GM19324 (cell line): Measurements from ENCODE around the gene DYRK1A.
A peak's percentile ranks its signal among the peaks of the same experiment; 100 is the strongest.
"Not testable (repeated sequence)": the region's sequence is repeated elsewhere in the genome, so short reads cannot be mapped to it uniquely, and the experiment has no call there.

Source experiments
- ATAC-seq: cut with Tn5 transposase; IDR thresholded peaks from one replicate; pipeline ENCODE4 v1.9.1; 2021; ENCODE audit warnings: mild to moderate bottlenecking, moderate library complexity; ENCODE audit not compliant: unreplicated experiment, low FRiP score

Gene DYRK1A

DNA sequence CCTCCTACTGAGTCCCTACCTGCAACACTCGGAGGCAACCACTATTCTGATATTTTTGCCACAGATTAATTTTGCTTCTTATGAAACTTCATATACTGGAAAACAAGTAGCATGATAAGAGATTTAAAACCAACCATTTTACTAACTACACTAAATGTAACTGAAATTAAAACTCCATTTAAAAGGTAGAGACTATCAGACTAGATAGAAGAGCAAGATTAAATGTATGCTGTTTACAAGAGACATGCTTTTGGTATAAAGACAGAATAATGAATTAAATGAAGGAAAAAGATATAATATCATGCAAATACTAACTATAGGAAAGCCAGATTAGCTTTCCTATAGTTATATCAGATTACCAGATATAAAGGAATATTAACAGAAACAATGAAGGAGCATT is 175.9 kb downstream of the DYRK1A start:
- no peak for ATAC-seq

DNA sequence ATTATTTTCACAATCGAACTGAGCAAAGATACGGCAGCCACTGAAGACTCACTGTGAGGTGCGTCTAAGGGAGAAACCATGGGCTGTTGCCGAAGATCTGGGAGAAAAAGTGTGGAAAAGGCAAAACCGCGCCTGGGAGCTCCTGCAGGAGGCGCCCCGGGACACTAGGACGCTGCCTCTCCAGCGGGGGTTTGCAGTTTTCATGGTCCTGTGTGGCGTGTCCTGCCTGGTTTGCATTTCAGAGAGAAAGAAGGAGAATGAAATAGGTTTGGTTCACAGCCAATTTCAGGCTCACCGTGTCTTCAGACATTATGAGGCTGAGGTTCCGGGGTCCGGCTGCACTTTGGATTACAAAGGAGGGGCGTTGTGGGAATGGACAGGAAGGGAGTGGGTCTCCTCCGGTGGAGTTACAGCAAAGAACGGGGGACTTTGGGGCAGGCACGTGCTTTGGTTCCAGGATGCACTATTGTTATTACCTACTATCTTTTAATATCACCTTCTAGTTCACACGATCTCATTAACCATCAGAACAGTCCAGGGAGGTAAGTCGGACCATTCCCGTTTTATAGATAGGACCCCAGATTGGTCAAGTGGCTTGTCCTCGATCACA is 179.8 kb downstream of the DYRK1A start:
- ATAC-seq: no peak

- no peak for ATAC-seq
Observed at GRCh38 chr21:37546949-37547614, 180.5 kb downstream of the DYRK1A start.

- ATAC-seq: no peak
Observed at GRCh38 chr21:37547615-37548200, 181.1 kb downstream of the DYRK1A start.

GRCh38 chr21:37548521-37548981 is 182.0 kb downstream of the DYRK1A start:
- no peak for ATAC-seq

DNA sequence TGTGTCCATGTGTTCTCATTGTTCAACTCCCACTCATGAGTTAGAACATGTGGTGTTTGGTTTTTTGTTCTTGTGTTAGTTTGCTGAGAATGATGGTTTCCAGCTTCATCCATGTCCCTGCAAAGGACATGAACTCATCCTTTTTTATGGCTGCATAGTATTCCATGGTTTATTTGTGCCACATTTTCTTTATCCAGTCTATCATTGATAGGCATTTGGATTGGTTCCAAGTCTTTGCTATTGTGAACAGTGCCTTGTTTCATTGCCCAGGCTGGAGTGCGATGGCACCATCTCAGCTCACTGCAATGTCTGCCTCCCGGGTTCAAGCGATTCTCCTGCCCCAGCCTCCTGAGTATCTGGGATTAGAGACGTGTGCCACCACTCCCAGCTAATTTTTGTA is 183.2 kb downstream of the DYRK1A start:
- ATAC-seq: not testable (repeated sequence)

GRCh38 chr21:37550157-37550556 is 183.6 kb downstream of the DYRK1A start:
- no peak for ATAC-seq

DNA sequence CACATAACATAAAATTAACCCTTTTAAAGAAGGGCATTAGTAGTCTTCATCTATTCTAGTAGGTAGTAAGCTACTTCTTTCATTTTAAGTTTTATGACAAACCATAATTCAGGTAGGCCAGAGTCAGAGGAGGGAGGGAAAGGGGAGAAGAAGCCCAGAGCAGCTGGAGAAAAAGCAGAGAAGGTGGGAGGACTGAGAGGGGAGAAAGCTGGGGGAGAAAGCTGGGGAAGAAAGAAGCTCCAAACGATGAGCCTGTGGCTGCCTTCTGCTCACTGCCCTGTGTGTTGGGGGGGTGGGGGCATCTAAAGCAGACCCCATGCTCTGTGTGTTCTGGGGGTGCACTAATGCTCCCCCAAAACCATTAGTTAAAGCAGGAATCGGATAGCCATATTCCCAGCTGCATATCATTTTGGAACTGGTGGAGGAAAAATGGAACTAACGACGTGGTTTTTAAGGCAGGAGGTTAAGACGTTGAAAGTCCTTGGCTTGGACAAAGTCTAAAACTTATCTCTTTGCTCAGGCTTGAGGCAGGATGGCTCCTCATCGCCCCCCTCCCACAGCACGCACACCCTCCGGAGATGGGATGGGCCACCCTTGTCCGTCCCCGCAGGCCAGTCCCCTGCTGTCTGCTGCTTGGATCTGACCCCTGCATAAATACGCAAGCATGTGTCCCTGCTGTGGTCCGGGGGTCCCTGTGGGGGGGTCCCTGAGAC is 184.2 kb downstream of the DYRK1A start:
- no peak for ATAC-seq

DNA sequence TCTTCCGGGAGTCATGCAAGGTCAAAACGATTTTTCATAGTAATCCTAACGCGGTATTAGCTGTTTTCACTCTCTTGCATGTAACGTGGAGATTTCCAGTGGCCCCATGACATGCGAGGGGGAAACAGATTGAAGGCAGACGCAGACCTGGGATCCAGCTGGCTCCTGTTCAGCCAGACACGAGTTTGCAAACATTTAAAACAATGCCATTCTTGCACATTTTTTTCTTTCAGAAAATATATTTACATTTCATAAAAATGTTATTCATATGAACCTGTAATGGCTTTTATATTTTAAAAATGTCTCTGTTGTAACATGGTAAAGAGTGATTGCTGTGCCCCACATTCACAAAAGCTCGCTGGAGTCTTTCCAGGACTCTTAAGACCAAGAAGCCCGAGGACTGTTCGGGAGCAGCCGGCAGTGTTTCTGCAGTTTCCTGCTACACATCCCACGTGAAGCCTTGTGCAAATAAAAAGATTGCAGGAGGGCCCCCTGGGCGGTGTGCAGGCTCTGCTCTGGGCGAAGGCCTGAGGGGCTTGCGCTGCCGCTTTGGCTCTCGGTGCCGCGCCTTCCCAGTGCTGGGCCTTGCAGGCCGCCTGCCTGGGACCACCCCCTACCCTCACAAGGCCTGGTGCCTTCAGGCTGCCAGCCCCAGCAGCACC is 184.9 kb downstream of the DYRK1A start:
- no peak for ATAC-seq

- ATAC-seq: no peak
Observed at GRCh38 chr21:37551993-37552355, 185.4 kb downstream of the DYRK1A start.

GRCh38 chr21:37552496-37553029 is 186.0 kb downstream of the DYRK1A start:
- ATAC-seq: no peak

- no peak for ATAC-seq
Observed at GRCh38 chr21:37553078-37553481, 186.5 kb downstream of the DYRK1A start.

DNA sequence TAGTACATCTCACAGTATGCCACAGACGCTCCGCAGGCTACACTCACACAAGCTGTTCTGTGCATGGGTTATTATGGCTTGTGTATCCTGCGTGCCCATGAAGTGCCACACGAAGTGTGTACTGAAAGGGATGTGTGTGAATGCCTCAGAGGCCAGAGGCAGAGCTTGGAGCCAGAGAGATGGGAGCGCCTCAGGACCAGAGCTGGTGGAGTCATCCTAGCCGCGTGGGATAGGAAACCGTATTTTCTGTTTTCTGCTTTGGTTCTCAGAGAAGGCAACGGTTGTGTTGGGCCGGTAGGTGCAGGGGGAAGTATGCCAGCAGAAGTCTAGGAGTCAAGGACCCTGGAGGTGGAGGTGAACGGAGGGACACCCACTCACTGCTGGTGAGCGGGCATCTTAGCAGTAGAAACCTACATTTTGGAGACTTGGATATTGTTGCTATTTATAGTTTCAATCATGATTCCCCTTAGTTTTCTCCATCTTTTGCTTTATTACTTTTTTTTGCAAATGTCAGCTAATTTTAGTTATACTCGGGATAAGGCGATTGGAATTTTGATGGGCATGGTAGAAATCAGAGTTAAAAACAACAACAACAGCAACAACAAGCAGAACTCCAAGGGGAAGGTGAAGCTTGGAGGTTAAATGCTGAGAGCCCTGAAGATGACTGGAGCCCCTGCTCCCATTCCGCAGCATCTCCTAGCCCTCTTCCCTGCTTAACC is 188.2 kb downstream of the DYRK1A start:
- no peak for ATAC-seq

DNA sequence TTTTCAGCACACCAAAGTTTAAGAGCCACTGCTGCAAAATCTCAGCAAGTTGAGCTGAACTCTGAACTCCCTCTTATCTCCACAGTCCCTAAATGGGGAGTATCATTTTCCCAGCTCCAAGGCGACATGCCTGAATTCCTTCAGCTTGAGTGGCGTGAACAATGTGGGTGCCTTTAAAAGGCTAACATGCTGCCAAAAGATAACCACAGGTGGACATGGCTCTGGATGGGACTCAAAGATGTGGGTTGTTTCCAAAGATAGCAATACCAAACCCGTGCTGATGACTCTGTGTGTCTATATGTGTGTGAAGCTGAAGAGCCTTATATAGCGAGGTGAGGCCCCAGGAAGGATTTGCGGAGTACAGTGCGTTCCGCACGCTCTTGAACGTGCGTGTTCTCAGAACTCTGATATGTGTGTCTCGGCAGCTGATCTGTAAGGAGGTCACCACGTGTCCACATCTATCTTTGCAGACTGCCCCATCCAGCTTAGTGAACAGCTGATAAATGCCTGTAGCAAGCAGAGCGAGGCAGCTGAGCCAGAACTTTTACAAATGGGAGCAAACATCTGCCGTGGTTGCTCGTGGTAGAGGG is 189.2 kb downstream of the DYRK1A start:
- ATAC-seq: no peak

DNA sequence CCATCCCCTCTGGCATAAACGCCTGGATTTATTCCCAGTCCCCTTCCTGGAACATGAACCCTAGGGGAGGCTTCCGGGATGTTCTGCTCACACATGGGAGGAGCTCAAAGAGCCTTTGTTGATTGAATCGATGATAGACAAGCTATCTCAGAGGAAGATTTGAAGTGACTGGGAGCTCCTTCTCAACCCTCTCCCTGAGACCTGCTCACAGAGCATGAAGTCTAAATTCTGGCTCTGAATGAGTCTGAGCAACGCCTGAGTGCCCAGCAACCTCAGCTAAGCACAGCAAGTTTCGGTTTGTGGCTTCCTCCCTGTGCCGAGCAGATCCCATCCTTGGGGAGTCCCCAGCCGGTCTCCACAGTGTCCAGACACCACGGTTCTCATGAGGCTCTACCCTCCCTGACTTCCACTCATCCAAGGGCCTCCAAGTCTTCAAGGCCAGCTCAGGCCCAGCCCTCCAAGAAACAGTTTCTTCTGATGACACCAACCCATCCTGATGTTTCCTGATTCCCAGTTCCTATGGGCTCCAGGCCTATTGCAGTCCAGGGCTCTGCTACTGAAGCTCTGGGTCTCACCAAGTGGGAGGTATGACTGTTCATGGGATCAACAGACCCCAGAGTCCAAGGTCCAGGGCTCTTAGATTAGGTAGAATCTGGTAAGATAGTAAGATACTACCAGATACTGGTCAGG is 190.8 kb downstream of the DYRK1A start:
- peak; percentile 66 for ATAC-seq

DNA sequence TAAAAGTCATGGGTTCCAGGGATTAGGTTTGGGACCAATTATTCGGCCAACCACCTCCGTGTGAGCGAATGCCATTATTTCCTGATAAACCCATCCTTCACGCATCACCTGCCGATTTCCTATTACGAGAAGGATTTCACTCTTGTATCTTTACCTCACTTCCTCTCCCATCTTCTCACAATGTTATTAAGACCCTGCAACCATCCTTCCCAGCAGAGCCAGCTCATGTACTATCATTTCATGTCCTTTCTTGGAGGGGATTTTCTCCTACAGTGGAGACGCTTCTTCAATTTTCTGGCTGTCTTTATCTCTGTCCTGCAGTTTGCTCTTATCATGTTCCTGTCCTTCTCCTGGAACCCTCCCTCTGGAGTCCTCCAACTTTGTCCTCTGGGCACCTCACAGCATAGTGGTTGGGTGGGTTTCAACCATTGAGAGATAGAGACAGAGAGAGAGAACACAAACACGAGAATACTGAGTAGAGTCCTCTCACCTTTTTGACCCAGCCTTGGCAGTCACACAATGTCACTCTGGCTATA is 192.2 kb downstream of the DYRK1A start:
- no peak for ATAC-seq

DNA sequence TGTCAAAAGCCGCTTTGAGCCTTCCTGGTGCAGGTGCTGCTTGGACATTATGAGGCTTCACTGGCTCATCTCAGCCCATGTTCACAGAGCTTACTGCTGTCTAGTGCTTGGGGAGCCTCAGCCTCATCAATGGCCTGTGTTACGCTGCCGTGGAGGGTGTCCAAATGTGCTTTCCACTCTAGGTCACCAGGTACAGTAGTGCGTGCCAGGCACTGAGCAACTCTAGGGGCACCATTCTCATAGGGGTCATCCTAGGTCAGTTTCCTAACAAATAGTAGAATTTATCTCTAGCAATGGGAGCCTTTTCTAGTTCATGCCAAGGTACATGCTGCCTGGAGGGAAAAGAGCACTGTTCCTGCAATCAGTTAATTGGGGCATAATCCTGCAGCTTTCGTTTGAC is 193.8 kb downstream of the DYRK1A start:
- no peak for ATAC-seq

GRCh38 chr21:37561506-37561905 is 194.9 kb downstream of the DYRK1A start:
- no peak for ATAC-seq
